DMS153 treated with DMSO at 0.1 percent for 48 hours (cell line): ENCODE data around the gene NOS3.

Experiments
- DNase-seq: peaks from one replicate; lab custom pipeline; 2025; ENCODE audit not compliant: unreplicated experiment; lab: John Stamatoyannopoulos, UW

Gene NOS3

GRCh38 chr7:150951521-150951920, 39.3 kb upstream of the NOS3 start:
- DNase-seq, result no peak

GRCh38 chr7:150952331-150953050, 38.3 kb upstream of the NOS3 start:
- no peak for DNase-seq

GRCh38 chr7:150953061-150953997, 37.5 kb upstream of the NOS3 start:
- no peak for DNase-seq

- no peak for DNase-seq
These were observed 36.4 kb upstream of the NOS3 start for GRCh38 chr7:150954201-150954985.

- DNase-seq, result no peak
These were observed 35.8 kb upstream of the NOS3 start for GRCh38 chr7:150954986-150955518.

GRCh38 chr7:150955519-150956394, 35.1 kb upstream of the NOS3 start:
- DNase-seq, result no peak

GRCh38 chr7:150956395-150957132, 34.3 kb upstream of the NOS3 start:
- DNase-seq, result no peak

GRCh38 chr7:150957133-150958020, 33.4 kb upstream of the NOS3 start:
- DNase-seq, result no peak

GRCh38 chr7:150958062-150958552, 32.7 kb upstream of the NOS3 start:
- DNase-seq, result no peak

GRCh38 chr7:150958597-150958996, 32.2 kb upstream of the NOS3 start:
- DNase-seq, result no peak

- DNase-seq, result no peak
These were observed 31.7 kb upstream of the NOS3 start for GRCh38 chr7:150959081-150959480.

- no peak for DNase-seq
These were observed 30.8 kb upstream of the NOS3 start for GRCh38 chr7:150959739-150960734.

GRCh38 chr7:150961510-150962289, 29.1 kb upstream of the NOS3 start:
- no peak for DNase-seq

- DNase-seq, result no peak
These were observed 28.6 kb upstream of the NOS3 start for GRCh38 chr7:150962290-150962552.

- DNase-seq, result no peak
These were observed 28.0 kb upstream of the NOS3 start for GRCh38 chr7:150962553-150963399.
